ENCODE data around the gene TMEM269. TPM values are rescaled to one million over a fixed set of nuclear protein-coding genes. Genes with fewer than 3 reads are reported as not detected.
A peak's percentile ranks its signal among the peaks of the same experiment; 100 is the strongest.

Gene TMEM269
- total RNA-seq, 4 donors from 2014 or later: not detected

DNA sequence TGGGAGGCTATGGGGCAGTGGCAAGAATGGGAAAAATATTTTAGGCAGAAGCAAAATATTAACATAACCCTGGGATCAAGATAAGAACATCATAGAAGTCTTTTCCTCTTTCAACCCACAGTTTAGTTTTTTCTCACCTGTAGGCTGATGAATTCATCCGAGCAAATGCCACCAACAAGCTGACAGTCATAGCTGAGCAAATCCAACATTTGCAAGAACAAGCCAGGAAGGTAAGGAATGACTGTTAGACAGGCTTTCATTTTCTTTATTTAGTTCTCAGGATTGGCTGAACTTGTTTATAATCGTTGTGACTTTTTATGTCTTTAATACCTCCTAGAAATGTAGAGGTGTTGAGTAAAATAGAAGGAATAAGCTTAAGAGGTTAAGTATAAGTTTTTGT lies 11.4 kb upstream of the TMEM269 start:
- H3K36me3 ChIP-seq: peaks cover 0 to 51% (median 0%) of the 10 kb centered on the region in 3 donors
- H3K9me3 ChIP-seq: no peaks in the 10 kb centered on the region
- no peak overlapping the region for H3K4me3 ChIP-seq
- no peak overlapping the region for H3K27ac ChIP-seq
- TF ChIP-seq POLR2A (IDR thresholded peaks at IDR 0.05): no peak
- TF ChIP-seq, protein P1, sequence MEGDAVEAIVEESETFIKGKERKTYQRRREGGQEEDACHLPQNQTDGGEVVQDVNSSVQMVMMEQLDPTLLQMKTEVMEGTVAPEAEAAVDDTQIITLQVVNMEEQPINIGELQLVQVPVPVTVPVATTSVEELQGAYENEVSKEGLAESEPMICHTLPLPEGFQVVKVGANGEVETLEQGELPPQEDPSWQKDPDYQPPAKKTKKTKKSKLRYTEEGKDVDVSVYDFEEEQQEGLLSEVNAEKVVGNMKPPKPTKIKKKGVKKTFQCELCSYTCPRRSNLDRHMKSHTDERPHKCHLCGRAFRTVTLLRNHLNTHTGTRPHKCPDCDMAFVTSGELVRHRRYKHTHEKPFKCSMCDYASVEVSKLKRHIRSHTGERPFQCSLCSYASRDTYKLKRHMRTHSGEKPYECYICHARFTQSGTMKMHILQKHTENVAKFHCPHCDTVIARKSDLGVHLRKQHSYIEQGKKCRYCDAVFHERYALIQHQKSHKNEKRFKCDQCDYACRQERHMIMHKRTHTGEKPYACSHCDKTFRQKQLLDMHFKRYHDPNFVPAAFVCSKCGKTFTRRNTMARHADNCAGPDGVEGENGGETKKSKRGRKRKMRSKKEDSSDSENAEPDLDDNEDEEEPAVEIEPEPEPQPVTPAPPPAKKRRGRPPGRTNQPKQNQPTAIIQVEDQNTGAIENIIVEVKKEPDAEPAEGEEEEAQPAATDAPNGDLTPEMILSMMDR (IDR thresholded peaks at IDR 0.05): no peak
- peaks cover 0 to 11% (median 0%) of the 10 kb centered on the region in 4 donors for H3K4me1 ChIP-seq
- no peaks in the 10 kb centered on the region for H3K27me3 ChIP-seq
- DNase-seq: no peak

DNA sequence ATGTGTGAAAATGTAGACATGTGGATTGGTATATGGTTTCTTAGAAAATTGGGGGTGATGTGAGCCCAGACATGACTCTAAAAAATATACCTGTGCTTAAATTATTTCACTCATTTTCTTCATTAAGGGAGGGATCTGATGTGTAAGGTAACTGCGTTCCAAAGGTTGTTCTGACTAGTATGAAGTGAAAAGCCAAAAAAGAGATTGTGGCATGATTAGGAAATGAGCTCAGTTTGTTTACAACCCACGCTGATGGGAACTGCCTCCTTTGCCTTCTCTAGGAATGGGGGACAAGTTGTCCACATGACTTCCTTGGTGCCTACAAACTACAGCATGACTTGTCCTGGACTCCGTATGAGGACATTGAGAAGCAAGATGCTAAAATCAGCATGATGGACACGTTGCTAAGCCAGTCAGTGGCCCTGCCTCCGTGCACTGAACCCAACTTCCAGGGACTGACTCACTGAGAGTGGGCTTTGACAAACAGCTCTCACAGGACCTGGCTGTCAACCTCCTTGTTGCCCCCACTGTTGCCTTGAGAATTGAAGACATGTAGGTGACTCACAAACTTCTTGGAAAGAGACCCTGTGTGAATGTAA lies 9.8 kb upstream of the TMEM269 start:
- no peak overlapping the region for H3K27ac ChIP-seq
- peaks cover 0 to 54% (median 0%) of the 10 kb centered on the region in 3 donors for H3K36me3 ChIP-seq
- no peak for DNase-seq

DNA sequence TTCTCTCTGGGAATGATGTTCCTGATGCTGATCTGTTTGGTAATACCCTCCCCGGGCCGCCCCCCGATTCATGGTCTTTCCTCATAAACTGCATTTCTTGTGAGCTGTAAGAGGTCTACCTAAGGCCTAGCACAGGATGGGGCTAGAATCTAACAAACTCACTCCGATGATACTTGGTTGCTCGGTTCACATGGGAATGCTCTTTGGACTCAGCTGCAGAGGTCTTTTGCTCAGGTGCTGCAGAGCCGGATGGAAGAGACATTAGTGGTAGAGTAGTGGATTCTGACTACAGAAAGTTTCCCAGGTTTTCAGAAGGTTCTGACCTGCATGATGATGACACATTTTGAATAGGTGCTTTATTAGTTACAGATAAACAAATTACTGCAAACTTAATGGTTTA lies 8.3 kb upstream of the TMEM269 start:
- H3K27ac ChIP-seq: no peak overlapping the region
- H3K4me1 ChIP-seq: no peaks in the 10 kb centered on the region
- no peak overlapping the region for H3K4me3 ChIP-seq
- DNase-seq: no peak
- H3K27me3 ChIP-seq: no peaks in the 10 kb centered on the region
- no peaks in the 10 kb centered on the region for H3K9me3 ChIP-seq
- TF ChIP-seq POLR2A (IDR thresholded peaks at IDR 0.05): no peak
- TF ChIP-seq, protein P1 (IDR thresholded peaks at IDR 0.05): no peak
- peaks cover 0 to 66% (median 3%) of the 10 kb centered on the region in 3 donors for H3K36me3 ChIP-seq

More for the DNA sequence above, 9.8 kb upstream of the TMEM269 start:
- no peaks in the 10 kb centered on the region for H3K27me3 ChIP-seq
- no peaks in the 10 kb centered on the region for H3K4me1 ChIP-seq
- H3K4me3 ChIP-seq: no peak overlapping the region
- TF ChIP-seq POLR2A (IDR thresholded peaks at IDR 0.05): no peak
- TF ChIP-seq, protein P1 (IDR thresholded peaks at IDR 0.05): no peak
- no peaks in the 10 kb centered on the region for H3K9me3 ChIP-seq

DNA sequence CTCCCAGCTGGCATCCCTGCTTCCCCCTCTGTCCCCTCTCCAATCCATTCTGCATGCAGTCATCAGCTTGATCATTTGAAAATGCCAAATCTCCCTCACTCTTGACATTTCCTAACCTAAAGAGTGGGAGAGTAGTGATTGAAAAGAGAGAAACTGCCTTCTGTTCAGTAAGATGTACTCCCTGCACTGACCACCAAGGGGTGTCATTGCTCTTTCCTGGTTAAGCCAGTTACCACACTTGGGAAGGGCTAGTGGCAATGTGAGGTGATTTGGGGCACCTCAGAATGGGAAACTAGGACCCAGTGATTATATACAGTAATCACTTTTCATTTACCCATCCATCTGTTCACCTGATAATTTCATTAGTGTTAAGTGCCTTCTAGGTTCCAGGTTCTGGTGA lies 6.9 kb upstream of the TMEM269 start:
- no peak for DNase-seq
- H3K9me3 ChIP-seq: no peaks in the 10 kb centered on the region
- no peak overlapping the region for H3K4me3 ChIP-seq
- TF ChIP-seq POLR2A (IDR thresholded peaks at IDR 0.05): no peak
- TF ChIP-seq, protein P1 (IDR thresholded peaks at IDR 0.05): peak in 5 of 6 experiments; percentile 37 to 54 (median 52)
- no peaks in the 10 kb centered on the region for H3K4me1 ChIP-seq
- H3K36me3 ChIP-seq: peaks cover 0 to 71% (median 3%) of the 10 kb centered on the region in 3 donors
- H3K27me3 ChIP-seq: no peaks in the 10 kb centered on the region
- H3K27ac ChIP-seq: no peak overlapping the region

DNA sequence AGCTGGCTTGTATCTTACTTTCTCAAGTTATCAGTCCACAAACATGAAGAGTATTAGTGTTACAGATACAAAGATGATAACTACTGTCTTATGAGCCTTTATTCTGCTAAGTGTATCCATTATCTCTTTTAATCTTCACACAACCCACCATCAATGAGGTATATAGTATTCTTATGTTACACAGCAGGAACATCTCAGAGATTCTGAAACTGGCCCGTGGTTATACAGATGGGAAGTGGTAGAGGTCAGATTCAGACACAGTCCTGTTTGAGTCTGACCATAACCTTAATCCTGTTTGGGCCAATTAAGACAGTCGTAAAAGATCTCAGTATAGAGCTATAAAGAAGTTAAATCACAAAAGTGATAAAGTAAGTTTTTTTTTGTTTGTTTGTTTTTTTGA lies 5.1 kb upstream of the TMEM269 start:
- peaks cover 0 to 57% (median 3%) of the 10 kb centered on the region in 3 donors for H3K36me3 ChIP-seq
- DNase-seq: no peak
- H3K4me1 ChIP-seq: peaks cover 0 to 2% (median 0%) of the 10 kb centered on the region in 4 donors
- H3K4me3 ChIP-seq: no peak overlapping the region
- TF ChIP-seq, protein P1 (IDR thresholded peaks at IDR 0.05): no peak
- no peak for TF ChIP-seq POLR2A (IDR thresholded peaks at IDR 0.05)
- H3K9me3 ChIP-seq: no peaks in the 10 kb centered on the region
- no peaks in the 10 kb centered on the region for H3K27me3 ChIP-seq
- no peak overlapping the region for H3K27ac ChIP-seq

Data from Peyer's patch (tissue), 4 donors.